IMR-90 (cell line): Measurements from ENCODE around the gene ITGAE. TPM values are rescaled to one million over a fixed set of nuclear protein-coding genes. Genes with fewer than 3 reads are reported as not detected.

ENCODE experiments used
- ATAC-seq: fragments of 200-7000 bp; cut with Tn5 transposase; 2 replicates; pipeline ENCODE4 v1.9.1; 2020; ENCODE audit warnings: low read depth, mild to moderate bottlenecking, moderate library complexity
- BruUV-seq: library from RNA; stranded (reverse); fragments of 400-500 nt; replicated peaks from 2 replicates; lab custom pipeline; 2021; lab: Mats Ljungman, UMichigan
- CTCF ChIA-PET: fragments of 300-600 bp; formaldehyde crosslinking; extraction: SDS; loops from one replicate; lab custom pipeline; 2021; ENCODE audit warnings: antibody characterized with exemption; lab: Yijun Ruan, JAX
- POLR2A ChIA-PET: fragments of 300-600 bp; sonication (Branson Sonifier 250); formaldehyde crosslinking; loops from one replicate; lab custom pipeline; 2022; ENCODE audit warnings: antibody characterized with exemption; ENCODE audit not compliant: unreplicated experiment; lab: Charles Lee
- DNase-seq: peaks from one replicate; pipeline ENCODE4 v3.0.0; 2013
- H2AFZ ChIP-seq: replicated peaks from 2 replicates; pipeline ENCODE3; 2013; ENCODE audit warnings: low read length, mild to moderate bottlenecking; ENCODE audit not compliant: poor library complexity
- H2AK5ac ChIP-seq: 2 replicates; pipeline ENCODE4 v1.6.1; 2013; ENCODE audit warnings: low read depth, low read length, inconsistent platforms
- H2AK9ac ChIP-seq: replicated peaks from 2 replicates; pipeline ENCODE3; 2013; ENCODE audit warnings: mild to moderate bottlenecking, low read depth, low read length, moderate library complexity; ENCODE audit not compliant: poor library complexity
- H2BK120ac ChIP-seq: 2 replicates; pipeline ENCODE4 v1.6.1; 2013; ENCODE audit warnings: low read depth, low read length, inconsistent platforms
- H2BK15ac ChIP-seq: 3 replicates; pipeline ENCODE4 v1.6.1; 2013; ENCODE audit warnings: low read depth, low read length, inconsistent platforms
- H2BK20ac ChIP-seq: 2 replicates; pipeline ENCODE4 v1.6.1; 2013; ENCODE audit warnings: low read depth, mild to moderate bottlenecking, inconsistent platforms, low read length, moderate library complexity
- H2BK5ac ChIP-seq: 2 replicates; pipeline ENCODE4 v1.6.1; 2013; ENCODE audit warnings: mild to moderate bottlenecking, low read depth, low read length, inconsistent platforms; ENCODE audit not compliant: poor library complexity, severe bottlenecking
- H3K14ac ChIP-seq: replicated peaks from 2 replicates; pipeline ENCODE4 v1.6.1; 2013; ENCODE audit warnings: low read depth, low read length, inconsistent platforms
- H3K18ac ChIP-seq: 2 replicates; pipeline ENCODE4 v1.6.1; 2013; ENCODE audit warnings: low read depth, low read length, control low read depth
- H3K23ac ChIP-seq: 2 replicates; pipeline ENCODE4 v1.6.1; 2013; ENCODE audit warnings: low read depth, low read length, inconsistent platforms
- H3K27ac ChIP-seq: 2 replicates; pipeline ENCODE4 v1.5.1; 2013; ENCODE audit warnings: mild to moderate bottlenecking, control low read depth, low read length; ENCODE audit not compliant: insufficient read depth
- H3K27me3 ChIP-seq: 2 replicates; pipeline ENCODE4 v1.6.1; 2013; ENCODE audit warnings: low read length; ENCODE audit not compliant: control insufficient read depth, insufficient read depth
- H3K36me3 ChIP-seq: 2 replicates; pipeline ENCODE4 v1.6.1; 2013; ENCODE audit warnings: low read length, mixed read lengths; ENCODE audit not compliant: control insufficient read depth, insufficient read depth
- H3K4ac ChIP-seq: 2 replicates; pipeline ENCODE4 v1.6.1; 2013; ENCODE audit warnings: low read depth, low read length, inconsistent platforms
- H3K4me1 ChIP-seq: 2 replicates; pipeline ENCODE4 v1.6.1; 2013; ENCODE audit warnings: low read length, mixed read lengths; ENCODE audit not compliant: control insufficient read depth, insufficient read depth
- H3K4me2 ChIP-seq: 2 replicates; pipeline ENCODE4 v1.6.1; 2013; ENCODE audit warnings: low read depth, mild to moderate bottlenecking, control low read depth, low read length, moderate library complexity
- H3K4me3 ChIP-seq: 2 replicates; pipeline ENCODE4 v1.5.1; 2013; ENCODE audit warnings: low read depth, mild to moderate bottlenecking, control low read depth, low read length, moderate library complexity; ENCODE audit not compliant: insufficient read depth
- H3K56ac ChIP-seq: 2 replicates; pipeline ENCODE4 v1.6.1; 2013; ENCODE audit warnings: low read length, inconsistent platforms; ENCODE audit not compliant: insufficient read depth; ENCODE audit errors: extremely low read depth
- H3K79me1 ChIP-seq, 2 experiments: 2 replicates each; pipeline ENCODE4 v1.6.1; 2013; ENCODE audit warnings: low read length in 2 of 2, inconsistent platforms in 1 of 2, low read depth in 1 of 2
- H3K9ac ChIP-seq: 2 replicates; pipeline ENCODE4 v1.6.1; 2013; ENCODE audit warnings: low read depth, low read length, control low read depth
- H3K9me1 ChIP-seq: 2 replicates; pipeline ENCODE4 v1.6.1; 2013; ENCODE audit warnings: low read length, inconsistent platforms; ENCODE audit not compliant: insufficient read depth
- H3K9me3 ChIP-seq: 2 replicates; pipeline ENCODE4 v1.6.1; 2013; ENCODE audit warnings: low read length; ENCODE audit not compliant: control insufficient read depth, insufficient read depth
- H4K20me1 ChIP-seq: 2 replicates; pipeline ENCODE4 v1.6.1; 2013; ENCODE audit warnings: low read length, inconsistent platforms; ENCODE audit not compliant: insufficient read depth
- H4K5ac ChIP-seq: 2 replicates; pipeline ENCODE4 v1.6.1; 2013; ENCODE audit warnings: mild to moderate bottlenecking, low read depth, low read length, control low read depth
- H4K8ac ChIP-seq, 2 experiments: 2 replicates each; pipeline ENCODE4 v1.6.1; 2013; ENCODE audit warnings: low read depth in 2 of 2, low read length in 2 of 2, control low read depth in 1 of 2, inconsistent platforms in 1 of 2
- H4K91ac ChIP-seq: 2 replicates; pipeline ENCODE4 v1.6.1; 2013; ENCODE audit warnings: low read depth, low read length, inconsistent platforms; ENCODE audit not compliant: insufficient read depth
- BHLHE40 ChIP-seq: fragments of 150-350 bp; IDR thresholded peaks from 2 replicates; pipeline ENCODE4 v1.6.1; 2016; ENCODE audit warnings: mild to moderate bottlenecking, low read depth, low read length
- CHD1 ChIP-seq: IDR thresholded peaks from 2 replicates; pipeline ENCODE4 v1.6.1; 2012; ENCODE audit warnings: low read depth, low read length, improper control_type of control experiment
- MAZ ChIP-seq: IDR thresholded peaks from 2 replicates; pipeline ENCODE4 v1.6.1; 2012; ENCODE audit warnings: low read depth, mild to moderate bottlenecking, low read length, improper control_type of control experiment, moderate library complexity, borderline replicate concordance
- NFE2L2 ChIP-seq: fragments of 150-350 bp; IDR thresholded peaks from 2 replicates; pipeline ENCODE4 v1.6.1; 2016; ENCODE audit warnings: low read depth, mild to moderate bottlenecking, low read length
- POLR2A ChIP-seq: IDR thresholded peaks from 2 replicates; pipeline ENCODE4 v1.6.1; 2012; ENCODE audit warnings: mild to moderate bottlenecking, low read depth, low read length
- RFX5 ChIP-seq: IDR thresholded peaks from 2 replicates; pipeline ENCODE4 v1.8.0; 2012; ENCODE audit warnings: low read depth, mild to moderate bottlenecking, low read length, moderate library complexity
- SMC3 ChIP-seq: fragments of 150-350 bp; IDR thresholded peaks from 2 replicates; pipeline ENCODE4 v1.6.1; 2016; ENCODE audit warnings: low read depth, mild to moderate bottlenecking, antibody characterized with exemption, low read length, moderate library complexity
- WGBS, 2 experiments: methylation state at CpG; one replicate each; pipeline versions ENCODE4 v1.1.5 to v1.1.7; 2013; ENCODE audit warnings: missing lambda C conversion rate in 2 of 2; ENCODE audit not compliant: insufficient read length in 1 of 2; ENCODE audit errors: extremely low coverage in 2 of 2; 5-methylcytosine and 5-hydroxymethylcytosine counted together
- dilution Hi-C: fragments of 300-500 bp; cut with HindIII; formaldehyde crosslinking; loops from one replicate; pipeline ENCODE4 v1.14.3; 2018; ENCODE audit warnings: low sequenced_read_pairs; ENCODE audit not compliant: unreplicated experiment
- in situ Hi-C: fragments of 300-500 bp; cut with MboI; formaldehyde crosslinking; loops from 3 replicates; pipeline ENCODE4 v1.14.3; 2019; ENCODE audit warnings: low sequenced_read_pairs, inconsistent platforms, mixed read lengths
- intact Hi-C: fragments of 100-400 bp; cut with micrococcal nuclease; formaldehyde crosslinking; loops from 2 replicates; pipeline ENCODE4 v1.10.0; 2022
- polyA plus RNA-seq, 3 experiments: library from polyadenylated mRNA; depleted of rRNA; stranded (reverse); fragments of >200 nt; gene quantifications; 2 replicates each; pipeline ENCODE4 v1.2.3, GENCODE V29; 2012; ENCODE audit warnings: low replicate concordance in 1 of 3
- total RNA-seq: library from RNA; depleted of rRNA; stranded (reverse); fragments of >200 nt; gene quantifications from 2 replicates; pipeline ENCODE4 v1.2.3, GENCODE V29; 2012
- TF ChIP-seq, protein P1 (sequence below): fragments of 150-350 bp; IDR thresholded peaks from 2 replicates; pipeline ENCODE4 v1.6.1; 2016; ENCODE audit warnings: low read depth, mild to moderate bottlenecking, low read length, moderate library complexity, borderline replicate concordance

The ITGAE gene
- total and polyA plus RNA-seq, 2 of the 4 experiments (the other 2 are of a cell fraction): 54.1 to 60.8 TPM

DNA sequence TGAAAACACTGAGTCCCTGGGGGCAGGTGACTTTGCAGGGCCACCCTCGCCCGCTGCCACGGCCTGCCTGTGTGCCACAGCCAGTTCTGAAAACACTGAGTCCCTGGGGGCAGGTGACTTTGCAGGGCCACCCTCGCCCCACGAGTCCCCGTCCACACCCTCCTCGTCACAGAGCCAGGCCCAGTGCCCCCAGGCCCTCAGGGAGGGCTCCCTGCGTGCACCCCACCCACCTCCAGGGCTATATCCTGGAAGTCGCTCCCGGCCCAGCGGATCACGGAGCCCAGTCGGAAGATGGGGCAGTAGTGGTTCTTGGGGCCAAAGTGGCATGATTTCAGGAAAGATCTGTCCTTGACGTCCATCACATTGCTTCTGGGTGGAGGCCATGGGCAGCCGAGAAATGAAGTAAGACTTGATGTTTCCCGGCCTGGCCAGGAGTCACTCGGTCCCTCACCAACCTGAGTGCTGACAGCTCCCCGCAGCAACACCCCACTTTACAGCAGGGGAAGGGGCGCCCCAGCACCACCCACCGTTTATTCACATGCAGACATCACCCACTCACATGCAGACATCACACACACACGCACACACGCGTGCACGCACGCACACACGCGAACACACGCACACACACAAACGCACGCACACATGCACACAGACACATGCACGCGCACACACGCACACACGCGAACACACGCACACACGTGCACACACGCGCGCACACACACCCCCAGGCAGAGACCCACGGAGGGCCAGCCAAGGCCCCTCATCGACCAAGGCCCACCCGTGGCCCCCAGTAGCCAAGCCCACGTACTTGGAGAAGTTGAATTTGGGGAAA is 111.5 kb downstream of the ITGAE start:
- no peak for DNase-seq

More for the DNA sequence above, 111.5 kb downstream of the ITGAE start:
- no peaks in the 10 kb centered on the region for H3K9me3 ChIP-seq
- H2AK5ac ChIP-seq: no peak overlapping the region
- no peak overlapping the region for H2BK120ac ChIP-seq
- dilution Hi-C loops (no loop called here), in situ Hi-C loops (no loop called here), intact Hi-C loops (no loop called here)
- no peak overlapping the region for H3K9ac ChIP-seq
- no peak overlapping the region for H4K8ac ChIP-seq
- H3K4me1 ChIP-seq: no peaks in the 10 kb centered on the region
- H3K27ac ChIP-seq: no peak overlapping the region
- H2BK20ac ChIP-seq: no peak overlapping the region
- CTCF ChIA-PET: no interaction called here
- no peak overlapping the region for H3K4me3 ChIP-seq
- no peak overlapping the region for H3K18ac ChIP-seq
- POLR2A ChIA-PET: no interaction called here
- no peak overlapping the region for H3K14ac ChIP-seq
- H3K36me3 ChIP-seq: no peaks in the 10 kb centered on the region
- BruUV-seq: no TSS peak
- 92% methylated on average over 8 of the region's 44 CpGs; no CpG with 5 or more reads in 1 of the 2 experiments for WGBS, 2 experiments
- H3K4ac ChIP-seq: no peak overlapping the region
- H4K20me1 ChIP-seq: no peaks in the 10 kb centered on the region
- no peak overlapping the region for H4K5ac ChIP-seq
- no peak for TF ChIP-seq RFX5
- TF ChIP-seq BHLHE40: no peak
- TF ChIP-seq CHD1: no peak
- no peak for TF ChIP-seq POLR2A
- TF ChIP-seq, protein P1, sequence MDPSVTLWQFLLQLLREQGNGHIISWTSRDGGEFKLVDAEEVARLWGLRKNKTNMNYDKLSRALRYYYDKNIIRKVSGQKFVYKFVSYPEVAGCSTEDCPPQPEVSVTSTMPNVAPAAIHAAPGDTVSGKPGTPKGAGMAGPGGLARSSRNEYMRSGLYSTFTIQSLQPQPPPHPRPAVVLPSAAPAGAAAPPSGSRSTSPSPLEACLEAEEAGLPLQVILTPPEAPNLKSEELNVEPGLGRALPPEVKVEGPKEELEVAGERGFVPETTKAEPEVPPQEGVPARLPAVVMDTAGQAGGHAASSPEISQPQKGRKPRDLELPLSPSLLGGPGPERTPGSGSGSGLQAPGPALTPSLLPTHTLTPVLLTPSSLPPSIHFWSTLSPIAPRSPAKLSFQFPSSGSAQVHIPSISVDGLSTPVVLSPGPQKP: no peak
- no peak for TF ChIP-seq MAZ
- TF ChIP-seq SMC3: no peak
- TF ChIP-seq NFE2L2: no peak
- H3K23ac ChIP-seq: no peak overlapping the region
- H3K27me3 ChIP-seq: peaks cover 9% of the 10 kb centered on the region
- no peak overlapping the region for H2BK5ac ChIP-seq
- no peak overlapping the region for H2BK15ac ChIP-seq
- H2AFZ ChIP-seq: no peak overlapping the region
- H3K4me2 ChIP-seq: no peak overlapping the region
- H4K91ac ChIP-seq: no peak overlapping the region
- H2AK9ac ChIP-seq: no peak overlapping the region
- no peak for ATAC-seq
- no peaks in the 10 kb centered on the region for H3K9me1 ChIP-seq
- no peak overlapping the region for H3K56ac ChIP-seq
- no peaks in the 10 kb centered on the region for H3K79me1 ChIP-seq
